A549 (cell line): ENCODE results near the gene ATG5.

Experiments
- CEBPB ChIP-seq, 2 experiments: fragments of >200 bp in 1 of 2; sonication (Bioruptor Twin) in 1 of 2; formaldehyde crosslinking in 1 of 2; IDR thresholded peaks; 2 replicates each; pipeline ENCODE4 v1.6.1; 2012 to 2016
- CHD2 ChIP-seq: fragments of 150-350 bp; IDR thresholded peaks from 2 replicates; pipeline ENCODE4 v1.6.1; 2014; ENCODE audit warnings: low read length; ENCODE audit not compliant: partially characterized antibody
- EHMT2 ChIP-seq: fragments of 200-600 bp; sonication (generic); IDR thresholded peaks from 2 replicates; pipeline ENCODE4 v1.6.1; 2016; ENCODE audit warnings: antibody characterized with exemption, low read depth, mild to moderate bottlenecking, moderate library complexity
- EP300 ChIP-seq, 2 experiments: fragments of >200 bp; sonication (Bioruptor Twin); formaldehyde crosslinking; IDR thresholded peaks; 2 replicates in 1 of 2; 3 replicates in 1 of 2; pipeline ENCODE4 v1.6.1; 2016 to 2017
- HOXA7 ChIP-seq: fragments of 250-450 bp; sonication (Bioruptor Pico); IDR thresholded peaks from 2 replicates; pipeline ENCODE4 v1.5.0; 2020; ENCODE audit warnings: mild to moderate bottlenecking, moderate library complexity
- JUN ChIP-seq, 2 experiments: fragments of >200 bp; sonication (Bioruptor Twin); formaldehyde crosslinking; IDR thresholded peaks; 2 replicates in 1 of 2; 3 replicates in 1 of 2; pipeline ENCODE4 v1.6.1; 2016 to 2017
- POLR2A ChIP-seq: IDR thresholded peaks from 2 replicates; pipeline ENCODE4 v1.6.1; 2012; ENCODE audit warnings: mild to moderate bottlenecking, low read length
- USF2 ChIP-seq: fragments of 450-650 bp; IDR thresholded peaks from 2 replicates; pipeline ENCODE4 v1.6.1; 2014; ENCODE audit warnings: antibody characterized with exemption
- TF ChIP-seq, protein P1 (sequence below): IDR thresholded peaks from 2 replicates; pipeline ENCODE4 v1.6.1; 2012
- TF ChIP-seq, protein P2 (sequence below): fragments of >200 bp; sonication (Bioruptor Twin); formaldehyde crosslinking; IDR thresholded peaks from 3 replicates; pipeline ENCODE4 v1.5.1; 2016

GRCh38 chr6:106372838-106373501, 47.4 kb upstream of the ATG5 start:
- TF ChIP-seq CEBPB (IDR thresholded peaks at IDR 0.05) (no peak), POLR2A (no peak), USF2 (no peak), HOXA7 (CRISPR knock-in tag) (no peak), EHMT2 (no peak), EP300 (IDR thresholded peaks at IDR 0.05) (no peak), JUN (IDR thresholded peaks at IDR 0.05) (no peak), CHD2 (no peak)
- TF ChIP-seq, protein P1, sequence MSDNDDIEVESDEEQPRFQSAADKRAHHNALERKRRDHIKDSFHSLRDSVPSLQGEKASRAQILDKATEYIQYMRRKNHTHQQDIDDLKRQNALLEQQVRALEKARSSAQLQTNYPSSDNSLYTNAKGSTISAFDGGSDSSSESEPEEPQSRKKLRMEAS, result no peak
- TF ChIP-seq, protein P2, sequence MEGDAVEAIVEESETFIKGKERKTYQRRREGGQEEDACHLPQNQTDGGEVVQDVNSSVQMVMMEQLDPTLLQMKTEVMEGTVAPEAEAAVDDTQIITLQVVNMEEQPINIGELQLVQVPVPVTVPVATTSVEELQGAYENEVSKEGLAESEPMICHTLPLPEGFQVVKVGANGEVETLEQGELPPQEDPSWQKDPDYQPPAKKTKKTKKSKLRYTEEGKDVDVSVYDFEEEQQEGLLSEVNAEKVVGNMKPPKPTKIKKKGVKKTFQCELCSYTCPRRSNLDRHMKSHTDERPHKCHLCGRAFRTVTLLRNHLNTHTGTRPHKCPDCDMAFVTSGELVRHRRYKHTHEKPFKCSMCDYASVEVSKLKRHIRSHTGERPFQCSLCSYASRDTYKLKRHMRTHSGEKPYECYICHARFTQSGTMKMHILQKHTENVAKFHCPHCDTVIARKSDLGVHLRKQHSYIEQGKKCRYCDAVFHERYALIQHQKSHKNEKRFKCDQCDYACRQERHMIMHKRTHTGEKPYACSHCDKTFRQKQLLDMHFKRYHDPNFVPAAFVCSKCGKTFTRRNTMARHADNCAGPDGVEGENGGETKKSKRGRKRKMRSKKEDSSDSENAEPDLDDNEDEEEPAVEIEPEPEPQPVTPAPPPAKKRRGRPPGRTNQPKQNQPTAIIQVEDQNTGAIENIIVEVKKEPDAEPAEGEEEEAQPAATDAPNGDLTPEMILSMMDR, result no peak
